Activated T-cell treated with anti-CD3 and anti-CD28 coated beads, Interleukin-2, amount 50 U/mL, for 72 hours (primary cell): ENCODE data around the gene MCM7. TPM values are rescaled to one million over a fixed set of nuclear protein-coding genes. Genes with fewer than 3 reads are reported as not detected.

ENCODE experiments used
- ATAC-seq, 2 donors: fragments of 150-1000 bp; cut with Tn5 transposase; replicated peaks in 1 of 2; 2 replicates each; pipeline ENCODE4 v1.10.0; 2021; ENCODE audit warnings: moderate library complexity in 2 of 2, mild to moderate bottlenecking in 1 of 2
- DNase-seq, 2 donors: peaks; one replicate each; pipeline ENCODE4 v3.0.0; 2021 to 2022; ENCODE audit warnings: mixed read lengths in 1 of 2
- H3K27ac Mint-ChIP-seq: one replicate; pipeline ENCODE4 v1.8.0; 2022; ENCODE audit warnings: mild to moderate bottlenecking, moderate library complexity, mixed read lengths
- H3K27me3 Mint-ChIP-seq: one replicate; pipeline ENCODE4 v1.8.0; 2022; ENCODE audit warnings: low read depth, mixed read lengths
- H3K36me3 Mint-ChIP-seq, 2 donors: one replicate each; pipeline ENCODE4 v1.8.0; 2022; ENCODE audit warnings: mixed read lengths in 2 of 2, mild to moderate bottlenecking in 1 of 2; ENCODE audit not compliant: insufficient read depth in 2 of 2
- H3K4me1 Mint-ChIP-seq: one replicate; pipeline ENCODE4 v1.8.0; 2022; ENCODE audit warnings: low read depth, mixed read lengths
- H3K4me3 Mint-ChIP-seq, 2 donors: one replicate each; pipeline ENCODE4 v1.8.0; 2022; ENCODE audit warnings: mild to moderate bottlenecking in 2 of 2, mixed read lengths in 2 of 2, moderate library complexity in 2 of 2
- H3K9me3 Mint-ChIP-seq, 2 donors: one replicate each; pipeline ENCODE4 v1.8.0; 2022; ENCODE audit warnings: mixed read lengths in 2 of 2
- total RNA-seq, 2 donors: library from RNA; stranded (reverse); gene quantifications; one replicate each; pipeline ENCODE4 v1.2.3, GENCODE V29; 2022

MCM7 gene
- total RNA-seq, 2 donors from 2014 or later, result 270 to 332 TPM

- H3K4me3 Mint-ChIP-seq, result no peak overlapping the region
- H3K36me3 Mint-ChIP-seq, result peaks cover 28% of the 10 kb centered on the region in 2 donors
- no peaks in the 10 kb centered on the region for H3K4me1 Mint-ChIP-seq
- ATAC-seq, result no peak
- no peak for DNase-seq
- H3K9me3 Mint-ChIP-seq, result peaks cover 12 to 18% of the 10 kb centered on the region in 2 donors
- no peaks in the 10 kb centered on the region for H3K27me3 Mint-ChIP-seq
- no peak overlapping the region for H3K27ac Mint-ChIP-seq
These were observed 34.2 kb downstream of the MCM7 start for GRCh38 chr7:100066953-100067352.

DNA sequence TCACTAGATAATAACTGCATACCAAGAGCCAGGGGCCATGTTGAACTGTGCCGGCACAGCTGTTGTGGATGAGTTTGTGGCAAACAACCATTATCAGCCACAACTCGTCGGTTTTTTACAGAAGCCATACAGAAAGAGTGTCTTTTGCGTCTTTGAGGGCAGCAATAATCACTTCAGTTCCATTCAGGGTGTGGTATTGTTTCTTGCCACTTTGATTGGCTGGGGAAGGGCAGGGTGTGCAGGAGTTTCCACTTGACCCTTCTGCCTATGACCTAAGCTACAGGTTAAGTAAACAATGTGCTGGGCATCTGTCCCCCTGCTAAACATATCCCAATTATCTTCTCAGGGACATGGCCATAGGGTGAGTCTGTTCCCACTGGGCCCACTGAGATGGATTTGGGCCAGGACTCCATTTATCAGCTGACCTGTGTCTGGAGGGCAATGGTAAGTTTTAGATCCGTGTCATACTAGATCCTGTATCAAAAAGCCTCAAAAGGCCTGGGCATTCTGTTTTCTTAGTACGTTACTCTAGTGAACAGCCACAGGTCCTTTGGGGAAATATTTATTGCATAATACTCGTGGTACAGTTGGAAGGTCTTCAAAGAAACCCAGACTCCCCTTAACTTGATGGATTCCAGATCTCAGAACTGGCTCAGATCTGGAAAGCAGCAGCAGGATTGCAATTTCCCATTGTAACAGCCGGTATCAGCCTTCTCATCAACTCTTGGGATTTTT is 35.6 kb downstream of the MCM7 start:
- Mint-ChIP-seq H3K4me1 (no peaks in the 10 kb centered on the region), H3K27me3 (no peaks in the 10 kb centered on the region), H3K9me3 (peaks cover 4 to 5% of the 10 kb centered on the region in 2 donors), H3K36me3 (peaks cover 17% of the 10 kb centered on the region in 2 donors), H3K4me3 (no peak overlapping the region), H3K27ac (no peak overlapping the region)
- ATAC-seq, result no peak
- DNase-seq, result no peak

- ATAC-seq, result no peak
- H3K27ac Mint-ChIP-seq, result no peak overlapping the region
- no peak for DNase-seq
- no peak overlapping the region for H3K4me3 Mint-ChIP-seq
- no peaks in the 10 kb centered on the region for H3K9me3 Mint-ChIP-seq
- H3K4me1 Mint-ChIP-seq, result no peaks in the 10 kb centered on the region
- H3K27me3 Mint-ChIP-seq, result no peaks in the 10 kb centered on the region
- peaks cover 4 to 5% of the 10 kb centered on the region in 2 donors for H3K36me3 Mint-ChIP-seq
These were observed 37.0 kb downstream of the MCM7 start for GRCh38 chr7:100064162-100064561.

DNA sequence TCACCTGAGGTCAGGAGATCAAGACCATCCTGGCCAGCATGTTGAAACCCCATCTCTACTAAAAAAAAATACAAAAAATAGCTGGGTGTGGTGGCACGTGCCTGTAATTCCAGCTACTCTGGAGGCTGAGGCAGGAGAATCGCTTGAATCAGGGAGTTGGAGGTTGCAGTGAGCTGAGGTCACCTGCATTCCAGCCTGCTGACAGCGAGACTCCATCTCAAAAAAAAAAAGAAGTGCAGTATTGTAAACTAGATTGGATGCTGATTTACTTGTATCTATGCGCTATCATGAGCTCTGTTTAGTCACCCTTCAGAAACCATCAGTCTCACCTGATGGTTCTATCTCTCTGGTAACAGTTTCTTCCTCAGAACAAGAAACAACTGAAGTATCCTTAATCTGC is 37.8 kb downstream of the MCM7 start:
- Mint-ChIP-seq H3K27ac (peak overlapping the region; percentile 28), H3K9me3 (no peaks in the 10 kb centered on the region), H3K4me3 (no peak overlapping the region), H3K27me3 (no peaks in the 10 kb centered on the region), H3K4me1 (no peaks in the 10 kb centered on the region), H3K36me3 (peaks cover 4 to 5% of the 10 kb centered on the region in 2 donors)
- ATAC-seq (no peak), DNase-seq (no peak)

- DNase-seq (no peak), ATAC-seq (no peak)
- Mint-ChIP-seq H3K4me3 (no peak overlapping the region), H3K4me1 (no peaks in the 10 kb centered on the region), H3K27ac (no peak overlapping the region), H3K9me3 (no peaks in the 10 kb centered on the region), H3K36me3 (peaks cover 4 to 5% of the 10 kb centered on the region in 2 donors), H3K27me3 (no peaks in the 10 kb centered on the region)
These were observed 39.5 kb downstream of the MCM7 start for GRCh38 chr7:100061518-100062193.

DNA sequence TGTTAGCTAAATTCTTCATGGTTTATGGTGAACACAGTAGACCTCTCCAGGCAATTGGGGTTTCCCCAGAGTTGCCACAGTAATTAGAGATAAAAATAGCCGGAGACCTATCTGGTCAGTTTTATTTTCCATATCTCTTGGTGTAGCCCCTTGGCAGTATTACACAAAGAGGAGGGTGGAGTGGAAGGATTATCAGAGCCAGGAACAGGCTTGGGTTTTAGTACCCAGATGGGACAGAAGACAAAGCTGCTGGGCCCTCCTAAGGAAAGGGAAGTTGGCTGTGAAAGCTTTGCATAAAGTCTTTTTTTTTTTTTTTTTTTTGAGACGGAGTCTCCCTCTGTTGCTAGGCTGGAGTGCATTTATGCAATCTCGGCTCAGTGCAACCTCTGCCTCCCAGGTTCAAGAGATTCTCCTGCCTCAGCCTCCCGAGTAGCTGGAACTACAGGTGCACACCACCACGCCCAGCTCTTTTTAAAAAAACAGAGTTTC is 41.9 kb downstream of the MCM7 start:
- no peak for ATAC-seq
- Mint-ChIP-seq H3K9me3 (no peaks in the 10 kb centered on the region), H3K4me3 (no peak overlapping the region), H3K27me3 (no peaks in the 10 kb centered on the region), H3K36me3 (peaks cover 4 to 5% of the 10 kb centered on the region in 2 donors), H3K4me1 (no peaks in the 10 kb centered on the region), H3K27ac (no peak overlapping the region)
- no peak for DNase-seq

DNA sequence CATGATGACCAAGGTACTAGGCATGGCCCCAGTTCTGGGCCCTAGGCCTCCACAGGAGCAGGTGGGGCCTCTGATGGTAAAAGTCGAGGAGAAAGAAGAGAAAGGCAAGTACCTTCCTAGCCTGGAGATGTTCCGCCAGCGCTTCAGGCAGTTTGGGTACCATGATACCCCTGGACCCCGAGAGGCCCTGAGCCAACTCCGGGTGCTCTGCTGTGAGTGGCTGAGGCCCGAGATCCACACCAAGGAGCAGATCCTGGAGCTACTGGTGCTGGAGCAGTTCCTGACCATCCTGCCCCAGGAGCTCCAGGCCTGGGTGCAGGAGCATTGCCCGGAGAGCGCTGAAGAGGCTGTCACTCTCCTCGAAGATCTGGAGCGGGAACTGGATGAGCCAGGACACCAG is 44.2 kb downstream of the MCM7 start:
- DNase-seq, result no peak
- no peaks in the 10 kb centered on the region for H3K27me3 Mint-ChIP-seq
- peaks cover 2% of the 10 kb centered on the region in 2 donors for H3K36me3 Mint-ChIP-seq
- no peak for ATAC-seq
- H3K4me3 Mint-ChIP-seq, result no peak overlapping the region
- no peak overlapping the region for H3K27ac Mint-ChIP-seq
- no peaks in the 10 kb centered on the region for H3K9me3 Mint-ChIP-seq
- no peaks in the 10 kb centered on the region for H3K4me1 Mint-ChIP-seq

- H3K27ac Mint-ChIP-seq, result no peak overlapping the region
- peak; percentile 23 to 38 for DNase-seq
- H3K4me3 Mint-ChIP-seq, result no peak overlapping the region
- no peaks in the 10 kb centered on the region for H3K36me3 Mint-ChIP-seq
- no peaks in the 10 kb centered on the region for H3K9me3 Mint-ChIP-seq
- H3K4me1 Mint-ChIP-seq, result peaks cover 16% of the 10 kb centered on the region
- H3K27me3 Mint-ChIP-seq, result no peaks in the 10 kb centered on the region
- ATAC-seq, result peak; percentile 29 to 35
These were observed 48.0 kb downstream of the MCM7 start for GRCh38 chr7:100053215-100053614.

DNA sequence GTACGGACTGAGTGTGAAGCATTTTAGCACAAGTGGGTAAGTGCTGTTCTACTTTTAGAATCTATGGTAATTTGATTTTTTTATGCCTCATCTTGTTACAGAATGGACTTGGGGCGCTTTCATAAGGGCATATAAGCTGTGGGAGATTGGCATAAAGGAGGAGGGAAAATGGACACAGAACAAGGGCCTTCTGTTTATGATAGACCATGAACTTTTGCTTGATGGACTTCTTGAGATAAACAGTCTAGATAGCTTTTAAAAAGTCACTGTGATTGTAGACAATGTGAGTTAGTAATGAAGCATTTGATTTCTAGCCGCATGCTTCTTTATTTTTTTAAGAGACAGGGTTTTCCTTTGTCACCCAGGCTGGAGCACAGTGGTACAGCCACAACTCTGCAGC is 49.6 kb downstream of the MCM7 start:
- H3K27ac Mint-ChIP-seq, result no peak overlapping the region
- no peaks in the 10 kb centered on the region for H3K9me3 Mint-ChIP-seq
- no peaks in the 10 kb centered on the region for H3K27me3 Mint-ChIP-seq
- ATAC-seq (no peak), DNase-seq (no peak)
- H3K4me1 Mint-ChIP-seq, result peaks cover 16% of the 10 kb centered on the region
- no peaks in the 10 kb centered on the region for H3K36me3 Mint-ChIP-seq
- peak overlapping the region; percentile 33 to 52 for H3K4me3 Mint-ChIP-seq

DNA sequence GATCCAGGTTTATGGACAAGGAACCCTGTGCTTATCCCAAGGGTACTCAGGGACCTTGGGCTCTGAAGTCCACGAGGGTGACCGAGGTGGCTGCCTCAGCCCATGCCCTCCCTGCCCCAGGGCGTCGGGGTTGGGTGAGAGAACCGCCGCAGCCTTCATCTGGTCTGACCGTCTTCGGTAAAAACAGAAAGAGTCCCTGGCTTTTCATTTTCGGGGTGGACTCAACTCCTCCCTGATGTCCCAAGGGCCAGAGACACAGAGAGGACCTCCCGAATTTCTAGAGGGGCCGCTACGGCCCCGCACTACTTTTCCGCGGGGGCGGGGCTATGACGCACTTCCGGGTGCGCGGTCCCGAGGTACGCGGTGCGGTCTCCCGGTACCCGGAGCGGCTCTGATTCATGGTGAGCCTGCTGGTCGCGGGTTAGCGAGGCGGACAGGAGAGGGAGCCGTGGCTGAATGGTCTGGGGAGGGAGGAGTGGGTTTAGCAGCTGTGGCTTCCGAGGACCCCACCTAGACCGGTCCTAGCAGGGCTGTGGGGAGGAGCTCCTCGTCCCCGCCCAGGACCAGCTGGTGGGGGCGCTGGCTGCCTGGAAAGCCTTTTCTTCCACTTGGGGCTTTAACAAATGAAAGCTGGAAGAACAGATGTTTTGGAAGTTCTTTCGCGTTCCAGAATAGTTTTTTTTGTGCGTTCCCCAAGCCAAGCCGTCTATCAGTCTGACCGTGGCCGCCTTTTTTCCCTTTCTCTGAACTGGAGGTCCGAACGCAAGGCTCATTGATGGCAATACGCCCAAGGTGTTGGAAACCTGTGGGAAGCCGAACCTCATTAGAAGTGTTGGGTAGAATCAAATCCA is 51.5 kb downstream of the MCM7 start, which contains the start of gene ZSCAN21:
Gene ZSCAN21 (plus strand): TSS at position 334 of the 851 bp plus-strand sequence. CDS start 7,233 bp downstream, outside the sequence.
- Mint-ChIP-seq H3K36me3 (no peaks in the 10 kb centered on the region), H3K27ac (peak within 1 kb of the TSS; percentile 70), H3K4me3 (peak within 1 kb of the TSS; percentile 80 to 90), H3K27me3 (no peaks in the 10 kb centered on the region), H3K9me3 (no peaks in the 10 kb centered on the region), H3K4me1 (peaks cover 19% of the 10 kb centered on the region)
- ATAC-seq (peak; percentile 97), DNase-seq (peak; percentile 89 to 93)

- no peak for DNase-seq
- Mint-ChIP-seq H3K9me3 (no peaks in the 10 kb centered on the region), H3K4me3 (peak overlapping the region; percentile 39 to 52), H3K27ac (no peak overlapping the region), H3K36me3 (no peaks in the 10 kb centered on the region), H3K27me3 (no peaks in the 10 kb centered on the region), H3K4me1 (peaks cover 21% of the 10 kb centered on the region)
- ATAC-seq, result no peak
These were observed 52.5 kb downstream of the MCM7 start for GRCh38 chr7:100048680-100049079.

- DNase-seq, result peak in 1 of 2 donors; percentile 14
These were observed 56.5 kb downstream of the MCM7 start for GRCh38 chr7:100044718-100045117.

More at GRCh38 chr7:100044718-100045117, 56.5 kb downstream of the MCM7 start:
- ATAC-seq, result no peak
- no peak overlapping the region for H3K4me3 Mint-ChIP-seq
- peaks cover 23% of the 10 kb centered on the region for H3K4me1 Mint-ChIP-seq
- H3K9me3 Mint-ChIP-seq, result no peaks in the 10 kb centered on the region
- H3K36me3 Mint-ChIP-seq, result peaks cover 0 to under 1% of the 10 kb centered on the region in 2 donors
- H3K27ac Mint-ChIP-seq, result no peak overlapping the region
- no peaks in the 10 kb centered on the region for H3K27me3 Mint-ChIP-seq
